Measurements from ENCODE around the gene PLCD3. TPM values are rescaled to one million over a fixed set of nuclear protein-coding genes. Genes with fewer than 3 reads are reported as not detected.
A peak's percentile ranks its signal among the peaks of the same experiment; 100 is the strongest.

PLCD3 gene
- total and polyA plus RNA-seq, 9 of the 15 experiments (the other 6 are each of a cell fraction or from before 2014, with no cell fraction given), result 0.20 to 22.6 (median 7.5) TPM

DNA sequence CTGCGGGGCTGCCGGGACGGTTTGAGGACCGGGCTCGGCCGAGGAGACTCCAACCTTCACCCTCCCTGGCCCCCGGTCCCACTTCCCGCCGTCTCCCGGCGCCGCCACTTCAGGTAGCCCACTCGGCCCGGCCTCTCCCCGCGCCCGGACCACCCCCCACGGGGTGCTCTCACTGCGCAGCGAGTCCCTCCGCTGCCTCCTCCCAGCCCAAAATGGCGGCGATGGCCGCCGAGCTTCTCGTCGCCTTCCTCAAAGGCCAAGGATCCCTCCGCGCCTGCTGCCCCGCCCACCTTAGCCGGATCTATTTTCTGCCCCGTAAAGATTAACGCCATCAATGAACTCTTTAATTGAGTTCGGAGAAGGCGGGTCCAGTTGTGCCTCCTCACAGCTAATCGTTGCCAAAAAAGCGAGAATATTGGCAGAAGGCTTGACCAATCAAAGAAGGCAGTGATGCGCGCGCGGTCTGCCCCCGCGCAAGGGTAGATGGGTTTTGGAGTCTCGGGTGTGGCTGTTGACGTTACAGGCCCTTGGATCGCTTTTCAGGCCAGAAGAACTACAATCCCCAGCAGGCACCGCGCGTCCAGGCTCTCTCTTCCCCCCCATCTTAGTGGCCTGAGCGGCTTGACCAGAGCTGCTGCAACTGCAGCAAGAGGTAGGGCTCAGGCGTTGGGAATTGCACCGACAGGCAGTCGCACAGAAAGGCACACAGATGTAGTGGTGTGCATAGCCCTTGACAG, 29.1 kb upstream of the PLCD3 start, which contains the start of gene HEXIM2 (continued):
- TF ChIP-seq, protein P1, sequence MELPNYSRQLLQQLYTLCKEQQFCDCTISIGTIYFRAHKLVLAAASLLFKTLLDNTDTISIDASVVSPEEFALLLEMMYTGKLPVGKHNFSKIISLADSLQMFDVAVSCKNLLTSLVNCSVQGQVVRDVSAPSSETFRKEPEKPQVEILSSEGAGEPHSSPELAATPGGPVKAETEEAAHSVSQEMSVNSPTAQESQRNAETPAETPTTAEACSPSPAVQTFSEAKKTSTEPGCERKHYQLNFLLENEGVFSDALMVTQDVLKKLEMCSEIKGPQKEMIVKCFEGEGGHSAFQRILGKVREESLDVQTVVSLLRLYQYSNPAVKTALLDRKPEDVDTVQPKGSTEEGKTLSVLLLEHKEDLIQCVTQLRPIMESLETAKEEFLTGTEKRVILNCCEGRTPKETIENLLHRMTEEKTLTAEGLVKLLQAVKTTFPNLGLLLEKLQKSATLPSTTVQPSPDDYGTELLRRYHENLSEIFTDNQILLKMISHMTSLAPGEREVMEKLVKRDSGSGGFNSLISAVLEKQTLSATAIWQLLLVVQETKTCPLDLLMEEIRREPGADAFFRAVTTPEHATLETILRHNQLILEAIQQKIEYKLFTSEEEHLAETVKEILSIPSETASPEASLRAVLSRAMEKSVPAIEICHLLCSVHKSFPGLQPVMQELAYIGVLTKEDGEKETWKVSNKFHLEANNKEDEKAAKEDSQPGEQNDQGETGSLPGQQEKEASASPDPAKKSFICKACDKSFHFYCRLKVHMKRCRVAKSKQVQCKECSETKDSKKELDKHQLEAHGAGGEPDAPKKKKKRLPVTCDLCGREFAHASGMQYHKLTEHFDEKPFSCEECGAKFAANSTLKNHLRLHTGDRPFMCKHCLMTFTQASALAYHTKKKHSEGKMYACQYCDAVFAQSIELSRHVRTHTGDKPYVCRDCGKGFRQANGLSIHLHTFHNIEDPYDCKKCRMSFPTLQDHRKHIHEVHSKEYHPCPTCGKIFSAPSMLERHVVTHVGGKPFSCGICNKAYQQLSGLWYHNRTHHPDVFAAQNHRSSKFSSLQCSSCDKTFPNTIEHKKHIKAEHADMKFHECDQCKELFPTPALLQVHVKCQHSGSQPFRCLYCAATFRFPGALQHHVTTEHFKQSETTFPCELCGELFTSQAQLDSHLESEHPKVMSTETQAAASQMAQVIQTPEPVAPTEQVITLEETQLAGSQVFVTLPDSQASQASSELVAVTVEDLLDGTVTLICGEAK (IDR thresholded peaks at IDR 0.05), result peak; percentile 23; the same call in 1 of the 2 replicates
- TF ChIP-seq, protein P1 (CRISPR knock-in tag; IDR thresholded peaks at IDR 0.05), result no peak; the same call in 1 of the 2 replicates
- TF ChIP-seq SREBF1 (IDR thresholded peaks at IDR 0.05; ENCODE audit: borderline replicate concordance, low read depth, low read length) (peak; percentile 65; the same call in 1 of the 2 replicates), HMG20B (CRISPR knock-in tag; IDR thresholded peaks at IDR 0.05) (0 out of 2 replicates have a peak, but pooled peaks have one; percentile 57), CEBPG (CRISPR knock-in tag; IDR thresholded peaks at IDR 0.05) (no peak; the same call in 1 of the 2 replicates), CEBPG (tag; conservative IDR thresholded peaks at IDR 0.05 in 1 of 2, IDR thresholded peaks at IDR 0.05 in 1 of 2) (no peak), ETV1 (tag; conservative IDR thresholded peaks at IDR 0.05; ENCODE audit: low read depth) (no peak), PTRF (tag; IDR thresholded peaks at IDR 0.05) (no peak), JUND (IDR thresholded peaks at IDR 0.05; ENCODE audit: borderline replicate concordance, low read depth, low read length) (peak; percentile 58), JUND (tag; IDR thresholded peaks at IDR 0.05; ENCODE audit: borderline replicate concordance, low read depth, low read length) (no peak; the same call in 2 of the 3 replicates), NONO (IDR thresholded peaks at IDR 0.05; ENCODE audit: low read depth in 2 of 2, low read length in 1 of 2) (peak in 1 of 2 experiments; percentile 64; a peak in 3 of 4 replicates), ZNF121 (CRISPR knock-in tag; conservative IDR thresholded peaks at IDR 0.05) (no peak), ZNF507 (tag; conservative IDR thresholded peaks at IDR 0.05) (no peak), ATF1 (CRISPR knock-in tag; IDR thresholded peaks at IDR 0.05) (0 out of 2 replicates have a peak, but pooled peaks have one; percentile 61), ATF1 (tag; IDR thresholded peaks at IDR 0.05) (peak; percentile 97), MCM7 (IDR thresholded peaks at IDR 0.05) (no peak), BRCA1 (IDR thresholded peaks at IDR 0.05) (no peak), BRCA1 (CRISPR knock-in tag; IDR thresholded peaks at IDR 0.05) (no peak), ZNF165 (CRISPR knock-in tag; IDR thresholded peaks at IDR 0.05; ENCODE audit: borderline replicate concordance) (0 out of 2 replicates have a peak, but pooled peaks have one; percentile 39)

All from K562 (cell line).